Measurements from ENCODE around the gene GFOD2.

The GFOD2 gene

GRCh38 chr16:67668495-67669157 lies 50.5 kb downstream of the GFOD2 start:
- no peak for DNase-seq

- peak; percentile 61 for DNase-seq
These were observed 51.2 kb downstream of the GFOD2 start for GRCh38 chr16:67667817-67668494.

- DNase-seq = no peak
These were observed 51.7 kb downstream of the GFOD2 start for GRCh38 chr16:67667453-67667816.

- DNase-seq = peak; percentile 70
These were observed 52.3 kb downstream of the GFOD2 start, which contains the start of the genes C16orf86 and ENKD1 for GRCh38 chr16:67666559-67667452. Gene C16orf86 (plus strand): TSS chr16:67666814. CDS start chr16:67666971, 157 bp downstream. Gene ENKD1 (minus strand): TSS chr16:67666750. CDS start chr16:67666442, 308 bp downstream.

GRCh38 chr16:67666032-67666551 lies 53.0 kb downstream of the GFOD2 start:
- no peak for DNase-seq

- DNase-seq = no peak
These were observed 53.5 kb downstream of the GFOD2 start for GRCh38 chr16:67665598-67665997.

GRCh38 chr16:67664871-67665270 lies 54.2 kb downstream of the GFOD2 start:
- no peak for DNase-seq

- no peak for DNase-seq
These were observed 54.9 kb downstream of the GFOD2 start for GRCh38 chr16:67664258-67664657.

- DNase-seq = no peak
These were observed 55.3 kb downstream of the GFOD2 start for GRCh38 chr16:67663877-67664222.

- no peak for DNase-seq
These were observed 55.8 kb downstream of the GFOD2 start for GRCh38 chr16:67663151-67663876.

GRCh38 chr16:67662653-67663010 lies 56.5 kb downstream of the GFOD2 start:
- DNase-seq = no peak

- DNase-seq = no peak
These were observed 57.0 kb downstream of the GFOD2 start for GRCh38 chr16:67661886-67662652.

GRCh38 chr16:67661101-67661761 lies 57.9 kb downstream of the GFOD2 start:
- DNase-seq = no peak

- DNase-seq = peak; percentile 90
These were observed 58.5 kb downstream of the GFOD2 start, which contains the start of gene PARD6A for GRCh38 chr16:67660564-67661028. Gene PARD6A (plus strand): TSS chr16:67660960. CDS start chr16:67661039, 79 bp downstream.

GRCh38 chr16:67659675-67660563 lies 59.2 kb downstream of the GFOD2 start, which contains the start of gene ACD:
Gene ACD (minus strand): TSS chr16:67660260. CDS start chr16:67660220, 40 bp downstream.
- DNase-seq = peak; percentile 92

GRCh38 chr16:67658849-67659674 lies 60.1 kb downstream of the GFOD2 start:
- DNase-seq = no peak

- DNase-seq = no peak
These were observed 61.2 kb downstream of the GFOD2 start for GRCh38 chr16:67657751-67658518.

- no peak for DNase-seq
These were observed 62.0 kb downstream of the GFOD2 start for GRCh38 chr16:67657017-67657608.

All from activated T-cell treated with anti-CD3 and anti-CD28 coated beads for 4 hours (primary cell).